Trophoblast cell (in vitro differentiated cells and primary cell): ENCODE data around the gene PLEK2.

ENCODE experiments used
- DNase-seq, 2 donors: peaks; one replicate each; pipeline ENCODE4 v3.0.0-alpha.2; 2016
- H2AFZ ChIP-seq: 2 replicates; pipeline ENCODE4 v1.6.1; 2013; ENCODE audit warnings: low read length, moderate library complexity, mild to moderate bottlenecking; ENCODE audit not compliant: insufficient read depth, poor library complexity
- H2AK5ac ChIP-seq: 2 replicates; pipeline ENCODE4 v1.6.1; 2013; ENCODE audit warnings: mild to moderate bottlenecking, low read length
- H2BK120ac ChIP-seq: 2 replicates; pipeline ENCODE4 v1.6.1; 2013; ENCODE audit warnings: low read length, mild to moderate bottlenecking, moderate library complexity; ENCODE audit not compliant: insufficient read depth, poor library complexity
- H2BK12ac ChIP-seq: 2 replicates; pipeline ENCODE4 v1.6.1; 2013; ENCODE audit warnings: mild to moderate bottlenecking, low read length, moderate library complexity
- H2BK5ac ChIP-seq: 2 replicates; pipeline ENCODE4 v1.6.1; 2013; ENCODE audit warnings: low read length, low read depth, moderate library complexity, mild to moderate bottlenecking; ENCODE audit not compliant: poor library complexity
- H3K14ac ChIP-seq: 2 replicates; pipeline ENCODE4 v1.6.1; 2013; ENCODE audit warnings: mild to moderate bottlenecking, low read length
- H3K18ac ChIP-seq: 2 replicates; pipeline ENCODE4 v1.6.1; 2013; ENCODE audit warnings: mild to moderate bottlenecking, low read length
- H3K23ac ChIP-seq: 2 replicates; pipeline ENCODE4 v1.6.1; 2013; ENCODE audit warnings: low read length
- H3K27ac ChIP-seq: 2 replicates; pipeline ENCODE4 v1.5.1; 2013; ENCODE audit warnings: low read depth, mild to moderate bottlenecking, inconsistent platforms, low read length, moderate library complexity
- H3K27me3 ChIP-seq: 2 replicates; pipeline ENCODE4 v1.6.1; 2013; ENCODE audit warnings: inconsistent platforms, mild to moderate bottlenecking, low read length, moderate library complexity; ENCODE audit not compliant: insufficient read depth
- H3K36me3 ChIP-seq, 2 experiments: 1 replicate in 1 of 2; 2 replicates in 1 of 2; pipeline ENCODE4 v1.6.1; 2013; ENCODE audit warnings: low read length in 2 of 2, mild to moderate bottlenecking in 2 of 2, moderate library complexity in 1 of 2; ENCODE audit not compliant: insufficient read depth in 2 of 2, control insufficient read depth in 1 of 2
- H3K4ac ChIP-seq: 2 replicates; pipeline ENCODE4 v1.6.1; 2013; ENCODE audit warnings: low read depth, mild to moderate bottlenecking, low read length, moderate library complexity
- H3K4me1 ChIP-seq, 2 experiments: 1 replicate in 1 of 2; 2 replicates in 1 of 2; pipeline ENCODE4 v1.6.1; 2013; ENCODE audit warnings: low read length in 2 of 2, mild to moderate bottlenecking in 2 of 2, moderate library complexity in 1 of 2; ENCODE audit not compliant: insufficient read depth in 2 of 2, control insufficient read depth in 1 of 2
- H3K4me2 ChIP-seq: 2 replicates; pipeline ENCODE4 v1.6.1; 2013; ENCODE audit warnings: inconsistent platforms, mild to moderate bottlenecking, low read length, moderate library complexity
- H3K4me3 ChIP-seq: 2 replicates; pipeline ENCODE4 v1.5.1; 2013; ENCODE audit warnings: mild to moderate bottlenecking, low read depth, low read length, inconsistent platforms
- H3K79me1 ChIP-seq: one replicate; pipeline ENCODE4 v1.6.1; 2013; ENCODE audit warnings: low read length
- H3K79me2 ChIP-seq: 2 replicates; pipeline ENCODE4 v1.6.1; 2013; ENCODE audit warnings: low read length, mild to moderate bottlenecking; ENCODE audit not compliant: control insufficient read depth, insufficient read depth, poor library complexity
- H3K9ac ChIP-seq: 2 replicates; pipeline ENCODE4 v1.6.1; 2013; ENCODE audit warnings: mild to moderate bottlenecking, low read length
- H3K9me3 ChIP-seq: 2 replicates; pipeline ENCODE4 v1.6.1; 2013; ENCODE audit warnings: low read depth, mild to moderate bottlenecking, control low read depth, inconsistent platforms, low read length; ENCODE audit not compliant: insufficient read depth
- H4K12ac ChIP-seq: 2 replicates; pipeline ENCODE4 v1.6.1; 2013; ENCODE audit warnings: low read depth, mild to moderate bottlenecking, low read length, moderate library complexity
- H4K8ac ChIP-seq: 2 replicates; pipeline ENCODE4 v1.6.1; 2013; ENCODE audit warnings: low read depth, mild to moderate bottlenecking, low read length, moderate library complexity
- H4K91ac ChIP-seq: one replicate; pipeline ENCODE4 v1.6.1; 2013; ENCODE audit warnings: low read depth, mild to moderate bottlenecking, low read length, moderate library complexity
- WGBS: extraction: QIAGEN DNeasy Blood & Tissue Kit; methylation state at CpG from one replicate; pipeline ENCODE4 v1.1.7; 2013; ENCODE audit warnings: missing lambda C conversion rate; ENCODE audit not compliant: insufficient read length, insufficient coverage; ENCODE audit errors: extremely low coverage; 5-methylcytosine and 5-hydroxymethylcytosine counted together

The PLEK2 gene

GRCh38 chr14:67389811-67390534 is 22.0 kb downstream of the PLEK2 start:
- H3K36me3 ChIP-seq: peaks cover 3 to 7% of the 10 kb centered on the region in 2 experiments
- WGBS: no CpG with 5 or more reads among the region's 1 CpG
- H3K4ac ChIP-seq: no peak overlapping the region
- no peak overlapping the region for H4K91ac ChIP-seq
- no peak for DNase-seq
- H2BK5ac ChIP-seq: no peak overlapping the region
- no peak overlapping the region for H3K14ac ChIP-seq
- peaks cover 16 to 23% of the 10 kb centered on the region in 2 experiments for H3K4me1 ChIP-seq
- H3K27me3 ChIP-seq: no peaks in the 10 kb centered on the region
- H3K4me2 ChIP-seq: no peak overlapping the region
- no peak overlapping the region for H3K9ac ChIP-seq
- H3K4me3 ChIP-seq: no peak overlapping the region
- H4K12ac ChIP-seq: no peak overlapping the region
- no peak overlapping the region for H3K23ac ChIP-seq
- H3K27ac ChIP-seq: no peak overlapping the region
- H4K8ac ChIP-seq: no peak overlapping the region
- H2AK5ac ChIP-seq: no peak overlapping the region
- H2AFZ ChIP-seq: no peak overlapping the region
- H2BK120ac ChIP-seq: no peak overlapping the region
- no peaks in the 10 kb centered on the region for H3K79me2 ChIP-seq
- no peaks in the 10 kb centered on the region for H3K79me1 ChIP-seq
- no peaks in the 10 kb centered on the region for H3K9me3 ChIP-seq
- H3K18ac ChIP-seq: no peak overlapping the region
- no peak overlapping the region for H2BK12ac ChIP-seq

- Histone ChIP-seq H3K27ac (no peak overlapping the region), H3K79me1 (no peaks in the 10 kb centered on the region), H3K9ac (no peak overlapping the region), H3K27me3 (no peaks in the 10 kb centered on the region), H3K4me3 (no peak overlapping the region), H2BK5ac (no peak overlapping the region), H3K23ac (no peak overlapping the region), H2AK5ac (no peak overlapping the region), H2BK120ac (no peak overlapping the region), H3K9me3 (no peaks in the 10 kb centered on the region), H3K4me2 (no peak overlapping the region), H3K36me3 (peaks cover 3 to 7% of the 10 kb centered on the region in 2 experiments), H4K12ac (no peak overlapping the region), H3K79me2 (no peaks in the 10 kb centered on the region), H3K14ac (no peak overlapping the region), H3K4me1 (peaks cover 16 to 23% of the 10 kb centered on the region in 2 experiments), H4K91ac (no peak overlapping the region), H4K8ac (no peak overlapping the region), H3K18ac (no peak overlapping the region), H2AFZ (no peak overlapping the region), H2BK12ac (no peak overlapping the region), H3K4ac (no peak overlapping the region)
- DNase-seq: no peak
- no CpG with 5 or more reads among the region's 3 CpGs for WGBS
Measured at GRCh38 chr14:67389275-67389674, 22.7 kb downstream of the PLEK2 start.

GRCh38 chr14:67387195-67387594 is 24.8 kb downstream of the PLEK2 start:
- no peaks in the 10 kb centered on the region for H3K9me3 ChIP-seq
- no peak overlapping the region for H3K9ac ChIP-seq
- H3K4me1 ChIP-seq: peaks cover 10 to 15% of the 10 kb centered on the region in 2 experiments
- H2BK12ac ChIP-seq: no peak overlapping the region
- H3K18ac ChIP-seq: no peak overlapping the region
- no peak overlapping the region for H3K4me3 ChIP-seq
- H4K91ac ChIP-seq: no peak overlapping the region
- no peak overlapping the region for H4K12ac ChIP-seq
- H4K8ac ChIP-seq: no peak overlapping the region
- H3K27ac ChIP-seq: no peak overlapping the region
- no peak for DNase-seq
- H3K79me2 ChIP-seq: no peaks in the 10 kb centered on the region
- no peaks in the 10 kb centered on the region for H3K27me3 ChIP-seq
- H3K14ac ChIP-seq: no peak overlapping the region
- H2AFZ ChIP-seq: no peak overlapping the region
- no peak overlapping the region for H3K4ac ChIP-seq
- no peak overlapping the region for H2BK120ac ChIP-seq
- WGBS: no CpG with 5 or more reads among the region's 2 CpGs
- no peaks in the 10 kb centered on the region for H3K79me1 ChIP-seq
- no peak overlapping the region for H3K23ac ChIP-seq
- no peak overlapping the region for H2AK5ac ChIP-seq
- H3K36me3 ChIP-seq: peaks cover 3 to 15% of the 10 kb centered on the region in 2 experiments
- H2BK5ac ChIP-seq: no peak overlapping the region
- H3K4me2 ChIP-seq: no peak overlapping the region

GRCh38 chr14:67385618-67386017 is 26.3 kb downstream of the PLEK2 start:
- H3K23ac ChIP-seq: no peak overlapping the region
- H4K8ac ChIP-seq: no peak overlapping the region
- no peaks in the 10 kb centered on the region for H3K27me3 ChIP-seq
- H3K79me1 ChIP-seq: no peaks in the 10 kb centered on the region
- H3K18ac ChIP-seq: no peak overlapping the region
- H4K91ac ChIP-seq: no peak overlapping the region
- no peaks in the 10 kb centered on the region for H3K79me2 ChIP-seq
- H3K9me3 ChIP-seq: no peaks in the 10 kb centered on the region
- no peak overlapping the region for H4K12ac ChIP-seq
- peaks cover 0 to 2% of the 10 kb centered on the region in 2 experiments for H3K4me1 ChIP-seq
- H3K14ac ChIP-seq: no peak overlapping the region
- no CpG with 5 or more reads among the region's 2 CpGs for WGBS
- H3K4me2 ChIP-seq: no peak overlapping the region
- no peak overlapping the region for H2AK5ac ChIP-seq
- no peak overlapping the region for H2BK12ac ChIP-seq
- no peak overlapping the region for H3K9ac ChIP-seq
- no peak overlapping the region for H2BK120ac ChIP-seq
- H3K27ac ChIP-seq: no peak overlapping the region
- peaks cover 3 to 15% of the 10 kb centered on the region in 2 experiments for H3K36me3 ChIP-seq
- H2BK5ac ChIP-seq: no peak overlapping the region
- no peak overlapping the region for H3K4ac ChIP-seq
- no peak overlapping the region for H2AFZ ChIP-seq
- no peak overlapping the region for H3K4me3 ChIP-seq
- peak in 1 of 2 donors; percentile 51 for DNase-seq
